NCI-H1930 (cell line): ENCODE measurements around the gene LSM12.
"Not testable (repeated sequence)": the region's sequence is repeated elsewhere in the genome, so short reads cannot be mapped to it uniquely, and the experiment has no call there.

Experiments used
- DNase-seq, 2 experiments: peaks; one replicate each; lab custom pipeline; 2025; lab: John Stamatoyannopoulos, UW

The LSM12 gene

DNA sequence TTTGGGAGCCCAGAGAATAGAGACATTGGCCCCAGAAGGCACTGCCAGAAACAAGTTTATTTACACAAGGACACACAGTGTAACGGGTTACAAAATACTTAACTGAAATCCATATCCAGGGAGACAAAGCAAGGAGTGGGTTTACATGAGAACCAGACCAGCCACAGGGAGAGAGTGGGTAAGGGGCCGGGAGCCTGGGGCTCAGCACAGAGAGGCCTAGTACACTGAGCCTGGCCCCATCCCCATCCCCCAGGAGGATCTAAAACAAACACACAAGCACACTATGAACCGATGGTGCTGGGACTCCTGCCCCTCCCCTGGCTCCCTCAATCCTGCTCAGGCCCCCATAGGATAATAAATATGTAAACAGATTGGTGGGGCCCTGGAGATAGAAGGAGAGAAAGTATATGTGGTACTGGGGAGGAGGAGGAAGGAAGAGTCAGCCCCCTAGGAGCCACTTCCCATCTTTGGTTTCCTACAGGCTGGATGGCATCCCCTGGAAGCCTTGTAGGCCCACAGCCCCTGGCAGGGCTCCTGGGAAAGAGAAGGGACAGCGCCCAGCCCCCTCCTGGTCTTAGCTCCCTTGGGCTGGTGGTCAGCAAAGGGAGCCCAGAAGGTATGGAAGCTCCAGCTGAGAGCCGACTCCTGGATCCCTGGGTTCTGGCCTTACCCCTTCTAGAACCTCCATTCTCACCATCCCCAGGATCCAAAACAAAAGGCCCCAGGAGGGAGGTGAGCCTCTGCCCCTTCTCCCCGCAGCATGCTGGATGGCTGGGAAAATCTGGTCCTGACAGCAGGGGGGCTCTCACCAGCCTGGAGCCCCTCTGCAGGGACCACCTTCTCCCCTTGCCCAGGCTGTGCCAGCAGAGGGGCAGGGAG lies 10.5 kb upstream of the LSM12 start:
- DNase-seq: no peak

DNA sequence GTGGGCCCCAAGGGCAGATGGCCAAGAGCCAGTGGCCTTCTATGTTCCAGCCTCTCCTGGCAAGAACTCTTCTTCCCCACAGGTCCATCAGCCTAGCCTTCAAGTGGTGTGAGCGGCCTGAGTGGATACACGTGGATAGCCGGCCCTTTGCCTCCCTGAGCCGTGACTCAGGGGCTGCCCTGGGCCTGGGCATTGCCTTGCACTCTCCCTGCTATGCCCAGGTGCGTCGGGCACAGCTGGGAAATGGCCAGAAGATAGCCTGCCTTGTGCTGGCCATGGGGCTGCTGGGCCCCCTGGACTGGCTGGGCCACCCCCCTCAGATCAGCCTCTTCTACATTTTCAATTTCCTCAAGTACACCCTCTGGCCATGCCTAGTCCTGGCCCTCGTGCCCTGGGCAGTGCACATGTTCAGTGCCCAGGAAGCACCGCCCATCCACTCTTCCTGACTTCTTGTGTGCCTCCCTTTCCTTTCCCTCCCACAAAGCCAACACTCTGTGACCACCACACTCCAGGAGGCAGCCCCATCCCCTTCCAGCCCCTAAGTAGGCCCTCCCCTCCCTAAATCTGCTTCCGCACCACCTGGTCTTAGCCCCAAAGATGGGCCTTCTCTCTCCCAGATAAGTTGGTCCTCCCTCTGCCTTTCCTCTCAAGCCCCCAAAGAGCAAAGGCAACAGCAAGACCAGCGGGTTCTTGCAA lies 9.3 kb upstream of the LSM12 start:
- DNase-seq: no peak

DNA sequence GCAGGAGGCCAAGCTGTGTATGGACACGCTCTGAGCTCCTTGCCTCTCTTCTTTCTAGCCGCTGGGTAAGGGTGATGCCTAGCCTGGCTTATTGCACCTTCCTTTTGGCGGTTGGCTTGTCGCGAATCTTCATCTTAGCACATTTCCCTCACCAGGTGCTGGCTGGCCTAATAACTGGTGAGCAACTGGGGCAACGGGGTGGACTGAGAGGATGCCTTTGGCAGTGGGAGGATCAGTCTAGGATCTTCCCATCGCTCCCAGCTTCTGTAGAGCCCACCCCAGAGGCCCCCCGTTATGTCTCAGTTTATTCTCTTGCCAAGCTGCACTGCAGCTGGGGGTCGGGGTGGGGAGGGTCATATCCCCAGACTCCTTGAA lies 8.4 kb upstream of the LSM12 start:
- no peak for DNase-seq

DNA sequence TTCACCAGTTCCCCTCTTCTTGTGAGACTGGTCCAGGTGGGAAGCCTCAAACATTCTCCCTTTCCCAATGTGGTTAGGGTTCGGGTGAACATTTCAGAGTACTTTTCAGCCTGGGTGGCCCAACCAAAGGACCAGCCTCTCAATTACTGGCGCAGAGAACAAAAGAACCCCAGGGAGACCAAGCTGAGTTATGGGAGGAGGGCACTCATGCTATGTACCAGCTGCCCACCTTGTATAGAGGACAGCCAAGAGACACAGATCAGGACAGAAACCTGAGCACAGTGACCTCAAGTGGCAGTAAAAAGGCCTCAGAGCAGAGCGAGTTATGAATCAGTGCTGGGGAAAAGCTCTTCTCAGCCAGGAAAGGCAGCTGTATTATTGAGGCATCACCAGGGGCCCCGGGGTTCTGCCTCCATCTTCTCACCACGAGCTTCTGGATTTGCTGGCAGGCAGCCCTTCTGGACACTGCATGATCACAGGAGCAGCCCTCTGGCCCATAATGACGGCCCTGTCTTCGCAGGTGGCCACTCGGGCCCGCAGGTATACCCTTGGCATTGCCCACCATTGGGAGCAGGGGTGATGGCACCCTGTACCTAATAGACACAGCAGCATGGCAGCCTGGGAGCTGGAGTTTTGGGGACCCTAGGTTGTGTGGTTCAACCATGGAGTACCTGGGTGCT lies 7.9 kb upstream of the LSM12 start:
- no peak for DNase-seq

DNA sequence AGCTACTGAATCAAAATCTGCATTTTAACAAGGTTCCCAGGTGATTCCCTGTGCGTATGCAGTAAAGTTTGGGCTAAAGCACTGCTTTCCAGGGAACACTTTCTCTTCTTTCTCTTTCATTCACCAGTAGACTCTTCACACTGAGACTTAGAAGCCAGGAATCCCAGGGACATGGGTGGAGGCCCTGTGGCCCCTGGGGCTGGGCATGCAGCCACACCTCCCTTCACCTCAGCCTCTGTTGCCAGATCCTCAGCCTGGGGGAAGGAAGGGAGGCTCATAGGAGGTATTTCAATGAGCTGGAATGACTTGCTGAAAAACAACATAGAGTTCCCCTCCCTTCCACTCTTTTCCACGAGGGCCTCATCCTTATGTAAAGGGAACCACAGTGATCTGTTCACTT lies 5.3 kb upstream of the LSM12 start:
- DNase-seq: no peak

DNA sequence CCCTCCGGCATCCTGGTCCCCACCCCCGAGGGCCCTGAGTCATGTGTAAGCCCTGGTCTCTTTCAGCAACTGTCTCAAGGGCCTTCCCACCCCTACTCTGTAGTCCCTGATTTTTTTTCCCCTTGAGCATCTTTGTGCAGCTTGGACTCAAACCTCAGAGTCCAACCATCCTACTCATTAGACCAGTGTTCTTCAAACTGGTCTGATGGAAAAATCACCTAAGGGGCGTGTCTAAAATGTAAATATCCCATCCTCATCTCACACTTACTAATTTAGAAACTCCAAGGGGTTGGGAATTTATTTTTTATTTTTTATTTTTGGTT lies 4.7 kb upstream of the LSM12 start:
- no peak for DNase-seq

DNA sequence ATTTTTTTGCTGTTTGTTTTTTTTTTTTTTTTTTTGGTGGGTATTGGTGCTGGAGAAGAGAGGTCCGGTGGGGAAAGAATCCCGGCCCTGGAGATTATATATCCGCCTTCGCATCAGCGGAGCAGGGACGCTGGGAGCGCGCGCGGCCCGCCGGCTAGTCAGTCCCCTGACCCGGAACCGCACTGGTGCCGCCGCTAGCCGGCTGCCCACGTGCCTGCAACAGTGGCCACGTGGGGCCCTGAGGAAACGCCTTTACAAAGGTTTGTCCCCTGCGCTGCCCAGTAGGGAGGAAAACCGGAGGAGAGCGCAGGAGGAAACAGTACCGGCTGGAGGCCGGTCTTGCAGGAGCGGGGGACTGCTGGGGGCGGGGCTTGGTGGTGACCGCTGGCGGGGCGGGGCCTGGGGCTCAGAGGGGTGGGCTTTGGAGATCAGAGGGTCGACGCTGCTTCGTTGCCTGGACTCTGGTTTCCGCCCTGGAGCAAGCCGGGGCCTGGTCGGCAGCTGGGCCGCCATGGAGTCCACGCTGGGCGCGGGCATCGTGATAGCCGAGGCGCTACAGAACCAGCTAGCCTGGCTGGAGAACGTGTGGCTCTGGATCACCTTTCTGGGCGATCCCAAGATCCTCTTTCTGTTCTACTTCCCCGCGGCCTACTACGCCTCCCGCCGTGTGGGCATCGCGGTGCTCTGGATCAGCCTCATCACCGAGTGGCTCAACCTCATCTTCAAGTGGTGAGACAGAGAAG lies 4.2 kb upstream of the LSM12 start, which contains the start of gene G6PC3:
TSS of gene G6PC3 (plus strand) at position 281 of the 743 bp plus-strand sequence. CDS start at position 512, 231 bp downstream.
- DNase-seq: peak; percentile 95 to 97

DNA sequence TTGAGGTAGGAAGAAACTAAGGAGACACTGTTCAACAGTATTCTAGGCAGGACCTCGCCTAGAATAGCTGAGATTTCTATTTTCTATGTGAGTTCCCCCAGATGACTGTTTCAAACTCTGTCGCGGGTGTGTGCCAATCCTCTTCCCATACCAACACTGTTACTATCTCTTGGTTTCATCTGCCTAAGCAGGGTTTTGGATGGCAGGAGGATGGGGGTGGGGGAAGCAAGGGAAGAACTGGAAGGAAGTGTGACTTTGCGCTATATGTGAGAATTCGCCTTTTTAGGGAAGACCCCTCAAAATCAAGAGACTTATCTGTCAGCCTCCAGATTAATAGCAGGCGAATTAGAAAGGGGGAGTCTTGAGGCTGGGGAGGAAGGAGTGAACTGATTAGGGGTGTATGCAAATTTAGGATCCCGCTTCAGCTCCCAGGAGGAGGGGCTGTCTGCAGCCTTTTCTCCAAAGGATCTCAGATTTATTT lies 3.5 kb upstream of the LSM12 start:
- DNase-seq: no peak

DNA sequence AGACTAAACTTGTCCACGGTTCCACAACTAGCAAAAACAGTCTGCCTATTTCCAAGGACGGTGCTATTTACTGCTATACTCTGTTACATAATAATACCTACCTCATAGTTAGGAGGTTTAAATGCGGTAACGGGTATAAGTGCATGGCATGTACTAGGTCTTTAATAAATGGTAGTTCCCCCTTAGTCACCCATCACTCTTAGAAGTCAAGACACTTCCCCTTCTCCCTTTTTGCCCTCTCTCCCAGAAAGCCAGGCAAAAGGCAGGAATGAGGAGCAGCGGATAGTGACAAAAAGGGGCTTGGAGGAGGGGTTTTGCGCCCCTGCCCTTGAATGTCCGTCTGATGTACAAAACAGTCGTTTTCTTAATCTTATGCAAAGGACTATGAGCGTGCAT lies 1.1 kb upstream of the LSM12 start:
- DNase-seq: no peak

DNA sequence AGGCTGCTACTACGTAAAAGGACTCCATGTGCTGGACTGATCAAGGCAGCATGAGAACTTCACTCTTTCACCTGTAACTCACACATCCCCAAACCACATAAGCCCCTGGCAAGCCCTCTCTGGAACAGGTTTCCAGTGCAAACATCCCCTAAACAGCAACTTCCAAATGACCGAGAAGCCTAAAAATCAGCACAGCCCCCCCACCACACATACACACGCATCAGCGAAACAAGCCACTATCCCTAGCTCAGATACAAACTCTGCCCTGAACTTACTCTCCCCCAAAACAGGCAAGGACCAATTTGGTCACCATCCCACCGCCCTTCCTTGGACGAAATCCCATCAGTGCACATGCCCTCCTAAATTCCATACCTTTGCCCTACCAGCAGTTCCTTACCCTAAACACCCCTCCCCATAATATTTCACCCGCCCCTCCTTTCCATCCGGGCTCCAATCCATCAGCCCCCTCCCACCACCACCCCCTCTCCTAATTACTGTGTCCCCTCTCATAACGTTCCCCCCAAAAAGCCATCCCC lies 735 bp downstream of the LSM12 start:
- DNase-seq: no peak

DNA sequence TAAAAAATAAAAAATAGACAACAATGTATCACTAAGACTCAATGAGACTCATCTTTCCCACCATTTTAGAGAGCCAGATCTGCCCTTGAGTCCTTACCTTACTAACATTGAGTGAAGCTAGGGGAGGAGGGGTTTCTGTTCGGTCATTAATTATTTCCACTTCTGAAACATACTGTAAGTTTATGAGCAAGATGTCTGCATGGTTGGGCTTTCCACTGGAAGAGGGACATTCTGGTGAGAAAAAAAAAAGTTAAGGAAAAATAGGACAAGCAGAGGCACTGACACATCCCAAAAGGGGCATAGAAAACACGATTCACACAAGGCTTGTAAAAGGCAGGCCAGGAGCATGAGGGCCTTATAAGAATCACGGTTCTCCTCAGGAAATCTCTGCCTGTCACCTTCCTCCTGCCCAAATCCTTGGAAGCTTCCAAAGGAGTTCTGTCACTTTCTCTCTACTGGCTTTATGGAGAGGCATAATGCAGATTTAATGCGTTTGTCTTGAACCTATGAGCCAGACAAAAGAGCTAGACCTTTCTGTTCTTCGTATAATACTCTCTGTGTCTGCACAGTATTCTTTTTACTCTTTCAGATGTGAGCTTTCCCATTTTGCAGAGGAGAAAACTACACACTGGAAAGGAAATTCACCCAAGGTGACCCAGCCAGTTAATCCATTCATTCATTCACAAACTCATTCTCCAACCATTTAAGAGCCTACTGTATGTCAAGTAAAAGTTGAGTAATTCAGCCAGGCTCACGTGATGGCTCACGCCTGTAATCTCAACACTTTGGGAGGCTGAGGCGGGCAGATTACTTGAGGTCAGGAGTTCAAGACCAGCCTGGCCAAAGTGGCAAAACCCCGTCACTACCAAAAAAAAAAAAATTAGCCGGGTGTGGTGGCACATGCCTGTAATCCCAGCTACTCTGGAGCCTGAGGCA lies 2.5 kb downstream of the LSM12 start:
- no peak for DNase-seq

DNA sequence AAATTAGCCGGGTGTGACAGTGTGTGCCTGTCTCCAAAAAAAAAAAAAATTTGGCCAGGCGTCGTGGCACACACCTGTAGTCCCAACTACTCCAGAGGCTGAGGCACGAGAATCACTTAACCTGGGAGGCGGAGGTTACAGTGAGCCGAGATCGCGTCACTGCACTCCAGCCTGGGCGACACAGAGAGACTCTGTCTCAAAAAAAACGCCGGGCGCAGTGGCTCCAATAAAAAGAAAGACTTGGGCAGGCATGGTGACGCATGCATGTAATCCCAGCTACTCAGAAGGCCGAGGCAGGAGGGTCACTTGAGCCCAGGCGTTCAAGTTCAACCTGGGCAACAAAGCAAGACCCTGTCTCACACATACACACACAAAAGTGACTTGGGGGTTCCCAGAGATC lies 3.6 kb downstream of the LSM12 start:
- no peak for DNase-seq

DNA sequence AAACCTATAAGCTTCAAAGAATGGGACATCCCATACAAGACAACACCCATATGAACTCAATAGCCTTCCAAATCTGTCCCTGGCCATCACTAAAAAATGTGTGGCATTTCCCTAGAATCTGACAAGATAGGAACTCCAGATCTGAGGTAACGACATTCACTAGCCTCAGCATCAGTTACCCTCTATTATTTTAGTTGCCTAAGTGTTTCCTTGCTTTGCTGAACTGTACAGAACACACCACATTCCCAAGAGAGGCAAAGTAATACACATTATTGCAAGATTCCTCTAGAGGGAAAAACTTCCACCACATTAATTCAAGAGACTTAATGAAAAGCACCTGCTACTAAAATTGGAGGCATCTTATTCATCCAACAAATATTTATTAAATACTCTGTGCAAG lies 5.0 kb downstream of the LSM12 start:
- DNase-seq: no peak

DNA sequence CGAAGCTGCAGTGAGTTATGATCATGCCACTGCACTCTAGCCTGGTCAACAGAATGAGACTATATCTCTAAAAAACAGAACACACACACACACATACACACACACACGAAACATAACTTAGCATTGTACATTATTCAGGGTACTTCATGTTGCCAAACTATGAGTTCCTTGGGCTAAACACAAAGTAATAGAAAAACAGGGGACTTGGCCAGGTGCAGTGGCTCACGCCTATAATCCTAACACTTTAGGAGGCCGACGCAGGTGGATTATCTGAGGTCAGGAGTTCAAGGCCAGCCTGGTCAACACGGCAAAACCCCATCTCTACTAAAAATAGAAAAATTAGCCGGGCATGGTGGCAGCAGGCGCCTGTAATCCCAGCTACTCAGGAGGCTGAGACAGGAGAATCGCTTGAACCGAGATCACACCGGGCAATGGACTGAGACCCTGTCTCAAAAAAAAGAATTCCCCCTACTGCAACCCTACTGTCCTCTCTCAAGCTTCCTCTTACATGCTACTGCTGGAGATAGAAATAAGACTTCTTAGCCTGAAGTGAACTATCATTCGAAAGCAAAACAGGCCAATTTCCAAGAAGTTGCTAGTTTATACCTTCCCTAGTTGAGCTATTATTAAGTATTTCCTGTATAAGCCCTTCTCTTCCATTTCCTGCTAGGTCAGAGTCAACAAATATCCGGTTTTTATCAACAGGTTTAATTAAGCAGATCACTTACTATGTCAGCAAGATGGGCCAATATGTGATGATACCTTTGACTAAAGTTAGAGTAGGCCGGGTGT lies 7.2 kb downstream of the LSM12 start:
- no peak for DNase-seq

DNA sequence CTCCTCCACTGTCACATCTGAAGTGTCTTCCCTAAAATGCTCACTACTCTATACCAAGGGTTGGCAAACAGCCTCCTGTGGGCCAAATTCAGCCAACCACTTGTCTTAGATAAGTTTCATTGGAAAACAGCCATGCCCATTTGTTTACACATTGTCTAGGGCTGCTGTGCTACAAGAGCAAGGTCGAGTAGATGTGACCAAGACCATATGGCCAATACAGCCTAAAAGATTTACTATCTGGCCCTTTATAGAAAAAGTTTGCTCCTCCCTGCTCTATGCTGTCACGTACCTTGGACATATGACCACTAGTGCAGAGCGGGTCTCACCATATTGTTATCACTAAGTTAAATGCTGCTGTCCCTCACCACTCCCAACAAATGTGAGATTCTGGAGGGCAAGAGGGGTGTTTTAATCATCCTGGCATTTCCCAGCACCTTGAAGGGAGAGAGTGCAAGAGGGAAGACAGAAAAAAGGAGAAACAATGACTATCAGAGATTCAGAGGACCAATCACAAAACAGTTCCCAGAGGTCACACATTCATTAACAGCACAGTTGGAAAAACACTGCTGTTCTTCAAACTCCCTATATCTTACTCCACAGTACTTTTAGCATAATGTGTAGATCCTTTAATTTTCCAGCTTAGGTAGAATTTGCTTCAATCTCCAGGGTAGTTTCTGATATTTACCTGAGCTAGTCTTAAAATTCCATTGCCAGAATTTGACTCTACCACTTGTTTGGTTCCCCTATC lies 13.2 kb downstream of the LSM12 start:
- no peak for DNase-seq

DNA sequence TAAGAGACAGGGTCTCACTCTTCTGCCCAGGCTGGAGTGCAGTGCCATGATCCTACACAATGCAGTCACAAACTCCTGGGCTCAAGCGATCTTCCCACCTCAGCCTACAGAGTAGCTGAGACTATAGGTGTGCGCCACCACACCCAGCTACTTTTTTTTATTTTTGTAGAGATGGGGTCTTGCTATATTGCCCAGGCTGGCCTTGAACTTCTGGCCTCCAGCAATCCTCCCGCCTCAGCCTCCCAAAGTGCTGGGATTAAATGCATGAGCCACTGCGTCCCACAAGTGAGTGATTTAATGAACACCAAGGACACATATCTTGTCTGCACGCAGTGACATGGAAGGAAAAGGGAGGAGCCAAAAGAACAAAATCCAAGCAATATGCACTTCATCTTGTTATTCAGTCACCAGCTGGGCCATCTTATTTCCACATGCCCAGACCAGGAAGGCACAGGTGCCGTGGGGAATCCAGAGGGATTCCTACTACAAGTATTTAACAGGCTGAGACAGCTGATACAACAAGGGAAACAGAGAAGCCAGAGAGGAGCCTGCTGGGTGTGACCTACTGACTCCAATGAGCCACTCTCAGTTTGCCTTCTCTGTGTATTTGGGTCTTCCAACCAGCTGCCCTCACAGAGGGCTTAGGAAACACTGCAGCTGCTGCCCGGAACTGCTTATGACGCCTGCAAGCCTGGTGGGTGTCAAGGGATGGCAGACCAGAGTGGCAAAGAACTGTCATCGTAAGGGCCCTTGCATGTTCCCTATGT lies 17.0 kb downstream of the LSM12 start:
- no peak for DNase-seq

DNA sequence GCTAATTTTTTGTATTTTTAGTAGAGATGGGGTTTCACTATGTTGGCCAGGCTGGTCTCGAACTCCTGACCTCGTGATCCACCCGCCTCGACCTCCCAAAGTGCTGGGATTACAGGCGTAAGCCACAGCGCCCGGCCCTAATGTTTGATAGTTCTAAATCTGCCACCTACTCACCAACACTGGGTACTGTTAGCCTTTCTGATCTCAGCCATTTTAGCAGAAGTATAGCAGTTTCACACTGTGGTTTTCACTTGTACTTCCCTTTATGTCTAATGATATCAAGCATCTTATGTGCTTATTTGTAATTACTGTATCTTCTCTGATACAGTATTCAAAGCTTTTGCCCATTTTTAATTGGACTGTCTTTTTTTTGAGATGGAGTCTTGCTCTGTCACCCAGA lies 19.6 kb downstream of the LSM12 start:
- not testable (repeated sequence) for DNase-seq

DNA sequence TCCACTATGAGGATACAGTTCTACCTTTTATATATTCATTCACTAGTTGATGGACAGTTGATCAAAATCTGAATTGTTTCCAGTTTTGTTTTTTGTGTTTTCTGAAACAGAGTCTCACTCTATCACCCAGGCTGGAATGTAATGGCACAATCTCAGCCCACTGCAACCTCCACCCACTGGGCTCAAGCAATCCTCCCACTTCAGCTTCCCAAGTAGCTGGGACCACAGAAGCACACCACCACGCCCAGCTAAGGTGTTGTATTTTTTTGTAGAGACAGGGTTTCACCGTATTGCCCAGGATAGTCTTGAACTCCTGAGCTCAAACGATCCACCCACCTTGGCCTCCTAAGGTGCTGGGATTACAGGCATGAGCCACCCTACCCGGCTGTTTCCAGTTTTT lies 21.0 kb downstream of the LSM12 start:
- no peak for DNase-seq
